Neural progenitor cell (in vitro differentiated cells): ENCODE data around the gene G3BP1. TPM values are rescaled to one million over a fixed set of nuclear protein-coding genes. Genes with fewer than 3 reads are reported as not detected.

Experiments
- DNase-seq: peaks from one replicate; pipeline ENCODE4 v3.0.0-alpha.2; 2016; ENCODE audit warnings: low spot score
- H2AFZ ChIP-seq: fragments of 200-600 bp; sonication (generic); replicated peaks from 2 replicates; pipeline ENCODE4 v1.6.1; 2016; ENCODE audit warnings: antibody characterized with exemption
- H3F3A ChIP-seq: fragments of 200-600 bp; sonication (generic); 2 replicates; pipeline ENCODE4 v1.6.1; 2016; ENCODE audit warnings: antibody characterized with exemption, low read depth
- H3K27ac ChIP-seq: fragments of 200-600 bp; sonication (generic); 2 replicates; pipeline ENCODE4 v1.5.1; 2016; ENCODE audit warnings: mild to moderate bottlenecking
- H3K27me3 ChIP-seq: fragments of 200-600 bp; sonication (generic); 2 replicates; pipeline ENCODE4 v1.6.1; 2016; ENCODE audit warnings: mild to moderate bottlenecking, moderate library complexity
- H3K36me3 ChIP-seq: fragments of 200-600 bp; sonication (generic); 2 replicates; pipeline ENCODE4 v1.5.1; 2016
- H3K4me1 ChIP-seq: fragments of 200-600 bp; sonication (generic); 2 replicates; pipeline ENCODE4 v1.6.1; 2016; ENCODE audit warnings: mixed run types
- H3K4me2 ChIP-seq: fragments of 200-600 bp; sonication (generic); 2 replicates; pipeline ENCODE4 v1.6.1; 2016
- H3K4me3 ChIP-seq: fragments of 200-600 bp; sonication (generic); 2 replicates; pipeline ENCODE4 v1.5.1; 2016
- H3K79me2 ChIP-seq: fragments of 200-600 bp; sonication (generic); 2 replicates; pipeline ENCODE4 v1.6.1; 2016; ENCODE audit warnings: low read depth
- H3K9ac ChIP-seq: fragments of 200-600 bp; sonication (generic); 2 replicates; pipeline ENCODE4 v1.6.1; 2016
- H3K9me3 ChIP-seq: fragments of 200-600 bp; sonication (generic); 2 replicates; pipeline ENCODE4 v1.5.1; 2016; ENCODE audit warnings: low read depth
- H4K20me1 ChIP-seq: fragments of 200-600 bp; sonication (generic); 2 replicates; pipeline ENCODE4 v1.6.1; 2016; ENCODE audit warnings: low read depth
- H3K27ac Mint-ChIP-seq: 3 replicates; pipeline ENCODE4 v1.8.0; 2021; ENCODE audit warnings: mixed read lengths
- H3K27me3 Mint-ChIP-seq: 2 replicates; pipeline ENCODE4 v1.8.0; 2022; ENCODE audit warnings: low read depth, mild to moderate bottlenecking, inconsistent platforms, moderate library complexity, mixed read lengths; ENCODE audit not compliant: insufficient read depth
- H3K36me3 Mint-ChIP-seq: 3 replicates; pipeline ENCODE4 v1.8.0; 2021; ENCODE audit warnings: mixed read lengths
- H3K4me1 Mint-ChIP-seq: 3 replicates; pipeline ENCODE4 v1.8.0; 2021; ENCODE audit warnings: mixed read lengths
- H3K4me3 Mint-ChIP-seq: 3 replicates; pipeline ENCODE4 v1.8.0; 2021; ENCODE audit warnings: mild to moderate bottlenecking, moderate library complexity, mixed read lengths
- H3K9me3 Mint-ChIP-seq: 3 replicates; pipeline ENCODE4 v1.8.0; 2020; ENCODE audit warnings: mixed read lengths
- CTCF ChIP-seq: fragments of 200-600 bp; sonication (generic); IDR thresholded peaks from 2 replicates; pipeline ENCODE4 v1.5.1; 2017; ENCODE audit warnings: antibody characterized with exemption, mild to moderate bottlenecking
- EZH2 ChIP-seq: fragments of 200-600 bp; sonication (generic); IDR thresholded peaks from 2 replicates; pipeline ENCODE4 v1.6.1; 2017; ENCODE audit warnings: antibody characterized with exemption, mild to moderate bottlenecking, moderate library complexity
- EZH2phosphoT487 ChIP-seq: fragments of 200-600 bp; sonication (generic); IDR thresholded peaks from 2 replicates; pipeline ENCODE4 v1.6.1; 2017; ENCODE audit warnings: antibody characterized with exemption
- total RNA-seq: library from RNA; depleted of rRNA; stranded (reverse); fragments of >200 nt; gene quantifications from 2 replicates; pipeline ENCODE4 v1.2.3, GENCODE V29; 2015; ENCODE audit warnings: low replicate concordance

G3BP1 gene
- total RNA-seq, 1 donor from 2014 or later = 304 TPM

DNA sequence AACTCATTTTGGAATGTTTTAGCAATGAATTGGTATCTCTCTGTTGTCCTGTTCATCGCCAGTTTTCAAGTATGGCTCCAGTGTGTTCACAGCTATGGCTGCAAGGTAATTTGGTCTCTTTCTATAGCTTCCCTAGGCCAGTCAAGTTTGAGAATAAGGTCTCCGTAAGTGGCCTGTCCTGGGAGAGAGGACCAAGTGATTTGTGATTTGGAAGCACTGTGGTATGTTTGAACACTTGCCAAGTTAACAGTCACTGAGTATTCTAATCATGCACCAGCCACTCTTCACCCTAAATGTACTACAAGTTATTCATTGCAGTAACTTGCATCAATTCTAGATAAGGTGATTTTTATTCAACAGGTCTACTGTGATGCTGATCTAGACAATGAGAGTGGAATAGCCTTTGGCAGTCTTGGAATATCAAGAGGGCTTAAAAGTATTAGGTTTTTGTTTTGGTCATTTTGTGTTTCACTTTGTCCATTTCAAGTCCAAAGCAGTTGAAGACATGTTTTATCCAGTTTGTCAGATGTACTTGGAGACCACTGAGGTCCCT lies 41.1 kb downstream of the G3BP1 start:
- H3K36me3 ChIP-seq = peaks cover 13% of the 10 kb centered on the region
- H3F3A ChIP-seq = peaks cover 10% of the 10 kb centered on the region
- no peak for TF ChIP-seq EZH2phosphoT487
- TF ChIP-seq EZH2 = no peak
- TF ChIP-seq CTCF = no peak
- no peaks in the 10 kb centered on the region for H3K9me3 ChIP-seq
- H3K4me1 ChIP-seq = peaks cover 7% of the 10 kb centered on the region
- H3K9ac ChIP-seq = no peak overlapping the region
- Mint-ChIP-seq H3K9me3 (no peaks in the 10 kb centered on the region), H3K4me1 (no peaks in the 10 kb centered on the region), H3K4me3 (no peak overlapping the region), H3K36me3 (peaks cover 67% of the 10 kb centered on the region), H3K27ac (no peak overlapping the region), H3K27me3 (no peaks in the 10 kb centered on the region)
- no peak overlapping the region for H2AFZ ChIP-seq
- H3K79me2 ChIP-seq = peaks cover 26% of the 10 kb centered on the region
- no peak overlapping the region for H3K4me3 ChIP-seq
- DNase-seq = no peak
- H3K27ac ChIP-seq = no peak overlapping the region
- H3K4me2 ChIP-seq = no peak overlapping the region
- H3K27me3 ChIP-seq = no peaks in the 10 kb centered on the region
- H4K20me1 ChIP-seq = peaks cover 22% of the 10 kb centered on the region

- DNase-seq = no peak
- peaks cover 60% of the 10 kb centered on the region for H3K36me3 Mint-ChIP-seq
- Histone ChIP-seq H4K20me1 (peaks cover 16% of the 10 kb centered on the region), H3K4me1 (peaks cover 7% of the 10 kb centered on the region), H3K36me3 (peaks cover 13% of the 10 kb centered on the region), H3K27ac (no peak overlapping the region), H3K9ac (no peak overlapping the region), H3F3A (peaks cover 10% of the 10 kb centered on the region), H3K79me2 (peaks cover 9% of the 10 kb centered on the region), H3K9me3 (no peaks in the 10 kb centered on the region), H3K27me3 (no peaks in the 10 kb centered on the region), H3K4me3 (no peak overlapping the region), H2AFZ (no peak overlapping the region), H3K4me2 (no peak overlapping the region)
- no peaks in the 10 kb centered on the region for H3K27me3 Mint-ChIP-seq
- no peak overlapping the region for H3K27ac Mint-ChIP-seq
- H3K9me3 Mint-ChIP-seq = no peaks in the 10 kb centered on the region
- H3K4me3 Mint-ChIP-seq = no peak overlapping the region
- TF ChIP-seq CTCF (no peak), EZH2phosphoT487 (no peak), EZH2 (no peak)
- no peaks in the 10 kb centered on the region for H3K4me1 Mint-ChIP-seq
Measured at GRCh38 chr5:151815051-151815450, 43.3 kb downstream of the G3BP1 start.

GRCh38 chr5:151819830-151820229 lies 48.1 kb downstream of the G3BP1 start:
- no peak overlapping the region for H3K27ac Mint-ChIP-seq
- peaks cover 27% of the 10 kb centered on the region for H3K36me3 Mint-ChIP-seq
- TF ChIP-seq EZH2phosphoT487 (no peak), EZH2 (no peak), CTCF (no peak)
- peaks cover 11% of the 10 kb centered on the region for H3K4me1 Mint-ChIP-seq
- H3K9me3 Mint-ChIP-seq = no peaks in the 10 kb centered on the region
- H3K36me3 ChIP-seq = no peaks in the 10 kb centered on the region
- H4K20me1 ChIP-seq = peaks cover 12% of the 10 kb centered on the region
- H3K79me2 ChIP-seq = no peaks in the 10 kb centered on the region
- no peaks in the 10 kb centered on the region for H3K27me3 ChIP-seq
- peaks cover 12% of the 10 kb centered on the region for H3F3A ChIP-seq
- no peak overlapping the region for H3K27ac ChIP-seq
- no peak overlapping the region for H2AFZ ChIP-seq
- no peak overlapping the region for H3K4me3 ChIP-seq
- no peak overlapping the region for H3K4me3 Mint-ChIP-seq
- no peak overlapping the region for H3K4me2 ChIP-seq
- DNase-seq = no peak
- no peak overlapping the region for H3K9ac ChIP-seq
- H3K4me1 ChIP-seq = no peaks in the 10 kb centered on the region
- H3K9me3 ChIP-seq = no peaks in the 10 kb centered on the region
- no peaks in the 10 kb centered on the region for H3K27me3 Mint-ChIP-seq
